22Rv1 (cell line): ENCODE results near the gene ISOC1.

ENCODE experiments used
- H3K27ac ChIP-seq: fragments of 450-650 bp; 2 replicates; pipeline ENCODE4 v1.5.1; 2017
- CTCF ChIP-seq: fragments of 450-650 bp; IDR thresholded peaks from 2 replicates; pipeline ENCODE4 v1.5.1; 2017; ENCODE audit warnings: mild to moderate bottlenecking
- ZFX ChIP-seq: fragments of 450-650 bp; IDR thresholded peaks from 2 replicates; pipeline ENCODE4 v1.6.1; 2017; ENCODE audit warnings: antibody characterized with exemption, borderline replicate concordance

The ISOC1 gene

GRCh38 chr5:129107637-129108036 lies 13.1 kb downstream of the ISOC1 start:
- H3K27ac ChIP-seq: no peak overlapping the region
- no peak for TF ChIP-seq CTCF
- no peak for TF ChIP-seq ZFX

GRCh38 chr5:129110742-129111141 lies 16.2 kb downstream of the ISOC1 start:
- TF ChIP-seq ZFX (no peak), CTCF (no peak)
- H3K27ac ChIP-seq: no peak overlapping the region

- H3K27ac ChIP-seq: no peak overlapping the region
- TF ChIP-seq CTCF (no peak), ZFX (no peak)
Observed at GRCh38 chr5:129111351-129111750, 16.8 kb downstream of the ISOC1 start.

- no peak overlapping the region for H3K27ac ChIP-seq
- TF ChIP-seq ZFX: no peak
Observed at GRCh38 chr5:129112295-129112694, 17.7 kb downstream of the ISOC1 start.

- TF ChIP-seq ZFX: no peak
- TF ChIP-seq CTCF: peak; percentile 59
- H3K27ac ChIP-seq: no peak overlapping the region
Observed at GRCh38 chr5:129113867-129114266, 19.3 kb downstream of the ISOC1 start.

GRCh38 chr5:129114539-129115193 lies 20.1 kb downstream of the ISOC1 start:
- H3K27ac ChIP-seq: no peak overlapping the region
- TF ChIP-seq ZFX (no peak), CTCF (no peak)

GRCh38 chr5:129115680-129116079 lies 21.1 kb downstream of the ISOC1 start:
- TF ChIP-seq ZFX (no peak), CTCF (no peak)
- H3K27ac ChIP-seq: no peak overlapping the region

GRCh38 chr5:129116797-129117196 lies 22.2 kb downstream of the ISOC1 start:
- no peak overlapping the region for H3K27ac ChIP-seq
- TF ChIP-seq ZFX (no peak), CTCF (no peak)
